RWPE1 (cell line): ENCODE results near the gene MFRP.

Experiments used
- CTCF ChIA-PET: fragments of 350-600 bp; sonication (Branson Sonifier 250); formaldehyde crosslinking; extraction: SDS; loops from one replicate; lab custom pipeline; 2021; lab: Yijun Ruan, JAX
- POLR2A ChIA-PET: fragments of 400-600 bp; formaldehyde crosslinking; extraction: SDS; loops from one replicate; lab custom pipeline; 2020; ENCODE audit warnings: antibody characterized with exemption; ENCODE audit not compliant: low non-redundant PET; lab: Yijun Ruan, JAX
- DNase-seq: peaks from one replicate; pipeline ENCODE4 v3.0.0; 2012; ENCODE audit warnings: low spot score
- H3K27ac ChIP-seq: fragments of 450-650 bp; 2 replicates; pipeline ENCODE4 v1.5.1; 2017
- CTCF ChIP-seq: fragments of 450-650 bp; conservative IDR thresholded peaks from 2 replicates; pipeline ENCODE4 v1.5.1; 2017; ENCODE audit warnings: low read depth, mild to moderate bottlenecking

Gene MFRP

GRCh38 chr11:119307219-119307618 lies 39.3 kb downstream of the MFRP start:
- ChIA-PET POLR2A (interaction anchor here (0.5 kb wide), 1 partner anchor 896 kb away, joined by 6 read pairs; no protein-coding TSS in a partner anchor), CTCF (interaction anchor here (0.6 to 4.2 kb wide), 4 partner anchors 15 to 228 kb away, joined by 3 to 28 read pairs (median 4); no protein-coding TSS in a partner anchor)
- no peak for DNase-seq
- TF ChIP-seq CTCF: no peak
- 0 out of 2 replicates have a peak overlapping the region, but pooled peaks have one; percentile 28 for H3K27ac ChIP-seq

GRCh38 chr11:119306373-119306890 lies 40.1 kb downstream of the MFRP start:
- no peak for DNase-seq
- CTCF ChIA-PET: interaction anchor here (0.8 to 4.2 kb wide), 5 partner anchors 16 to 168 kb away, joined by 3 to 28 read pairs (median 6); no protein-coding TSS in a partner anchor
- POLR2A ChIA-PET: no interaction called here
- no peak for TF ChIP-seq CTCF
- H3K27ac ChIP-seq: peak overlapping the region; percentile 50

- POLR2A ChIA-PET: no interaction called here
These were observed 40.7 kb downstream of the MFRP start for GRCh38 chr11:119305556-119306372.

GRCh38 chr11:119303227-119303718 lies 43.2 kb downstream of the MFRP start:
- ChIA-PET CTCF (no interaction called here), POLR2A (no interaction called here)
- DNase-seq: no peak
- TF ChIP-seq CTCF: no peak
- H3K27ac ChIP-seq: no peak overlapping the region

More at GRCh38 chr11:119305556-119306372, 40.7 kb downstream of the MFRP start:
- no peak for DNase-seq
- CTCF ChIA-PET: interaction anchor here (0.8 to 4.2 kb wide), 4 partner anchors 17 to 169 kb away, joined by 3 to 28 read pairs (median 8); no protein-coding TSS in a partner anchor
- H3K27ac ChIP-seq: peak overlapping the region; percentile 50
- TF ChIP-seq CTCF: no peak

GRCh38 chr11:119300198-119300964 lies 46.1 kb downstream of the MFRP start:
- ChIA-PET POLR2A (no interaction called here), CTCF (interaction anchor here (0.6 kb wide), 1 partner anchor 40 kb away, joined by 3 read pairs; no protein-coding TSS in a partner anchor)
- H3K27ac ChIP-seq: no peak overlapping the region
- no peak for TF ChIP-seq CTCF
- no peak for DNase-seq

- no peak for DNase-seq
- CTCF ChIA-PET: no interaction called here
- TF ChIP-seq CTCF: no peak
- H3K27ac ChIP-seq: no peak overlapping the region
- POLR2A ChIA-PET: no interaction called here
These were observed 47.1 kb downstream of the MFRP start for GRCh38 chr11:119299416-119299815.
